OCI-LY3 (cell line): Measurements from ENCODE around the gene RANBP9.

Source experiments
- H2AFZ ChIP-seq: fragments of 200-600, 300-600 bp; shearing (Covaris generic); 2 replicates; pipeline ENCODE4 v1.6.0; 2014; ENCODE audit warnings: antibody characterized with exemption, low read depth, low read length
- H3K27ac ChIP-seq: fragments of 200-600, 300-600 bp; sonication (generic); 2 replicates; pipeline ENCODE4 v1.5.1; 2014; ENCODE audit warnings: mild to moderate bottlenecking, low read length, moderate library complexity, mixed read lengths
- H3K27me3 ChIP-seq: fragments of 200-600, 300-600 bp; sonication (generic); 2 replicates; pipeline ENCODE4 v1.6.1; 2014; ENCODE audit warnings: low read depth, low read length, mixed read lengths
- H3K36me3 ChIP-seq: fragments of 200-600, 300-600 bp; sonication (generic); replicated peaks from 2 replicates; pipeline ENCODE3; 2014; ENCODE audit warnings: low read depth, low read length, mixed read lengths
- H3K4me1 ChIP-seq: fragments of 300-600, 200-600 bp; sonication (generic); 2 replicates; pipeline ENCODE4 v1.6.1; 2014; ENCODE audit warnings: low read length, mixed read lengths
- H3K4me2 ChIP-seq: fragments of 200-600, 300-600 bp; sonication (generic); 2 replicates; pipeline ENCODE4 v1.6.1; 2014; ENCODE audit warnings: low read length, mixed read lengths
- H3K4me3 ChIP-seq: fragments of 300-600, 200-600 bp; sonication (generic); 2 replicates; pipeline ENCODE4 v1.5.1; 2014; ENCODE audit warnings: antibody characterized with exemption, mild to moderate bottlenecking, low read length, moderate library complexity
- H3K79me2 ChIP-seq: fragments of 300-600, 200-600 bp; shearing (Covaris generic); 2 replicates; pipeline ENCODE4 v1.6.1; 2014; ENCODE audit warnings: mild to moderate bottlenecking, low read length, mixed read lengths
- H3K9ac ChIP-seq: fragments of 300-600, 200-600 bp; shearing (Covaris generic); 2 replicates; pipeline ENCODE4 v1.6.0; 2014; ENCODE audit warnings: mild to moderate bottlenecking, low read length, moderate library complexity
- H3K9me3 ChIP-seq: fragments of 200-600, 300-600 bp; shearing (Covaris generic); 2 replicates; pipeline ENCODE4 v1.6.1; 2014; ENCODE audit warnings: low read length, mixed read lengths; ENCODE audit not compliant: insufficient read depth
- H4K20me1 ChIP-seq: fragments of 200-600, 300-600 bp; sonication (generic); 2 replicates; pipeline ENCODE4 v1.6.1; 2016; ENCODE audit warnings: low read length, mixed read lengths; ENCODE audit not compliant: insufficient read depth
- EZH2phosphoT487 ChIP-seq: fragments of 200-600 bp; shearing (Covaris generic); IDR thresholded peaks from 2 replicates; pipeline ENCODE4 v1.6.1; 2018; ENCODE audit warnings: antibody characterized with exemption, mixed run types, low read depth
- TF ChIP-seq, protein P1 (sequence below): fragments of 200-600, 300-600 bp; sonication (generic); IDR thresholded peaks from 2 replicates; pipeline ENCODE4 v1.5.1; 2014; ENCODE audit warnings: antibody characterized with exemption, low read length, low read depth

Gene RANBP9

DNA sequence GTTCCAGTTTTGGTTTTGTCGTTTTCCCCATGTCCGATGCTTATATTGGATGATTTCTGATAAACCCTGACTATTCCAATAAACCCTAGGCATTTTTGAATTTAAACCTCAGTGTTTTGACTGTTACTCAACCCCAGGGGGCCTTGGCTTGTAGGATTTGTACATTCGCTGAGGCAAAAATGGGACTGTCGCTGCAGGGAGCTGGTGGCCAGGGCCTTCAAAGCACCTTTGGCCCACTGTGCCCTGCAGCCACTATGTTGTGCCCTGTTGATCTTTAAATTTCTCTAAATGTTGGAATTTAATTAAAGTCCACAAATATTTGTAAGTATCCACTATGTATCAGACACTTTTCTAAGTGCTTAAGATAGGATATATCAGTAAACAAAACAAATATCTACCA lies 106.0 kb downstream of the RANBP9 start:
- TF ChIP-seq EZH2phosphoT487, result no peak
- TF ChIP-seq, protein P1, sequence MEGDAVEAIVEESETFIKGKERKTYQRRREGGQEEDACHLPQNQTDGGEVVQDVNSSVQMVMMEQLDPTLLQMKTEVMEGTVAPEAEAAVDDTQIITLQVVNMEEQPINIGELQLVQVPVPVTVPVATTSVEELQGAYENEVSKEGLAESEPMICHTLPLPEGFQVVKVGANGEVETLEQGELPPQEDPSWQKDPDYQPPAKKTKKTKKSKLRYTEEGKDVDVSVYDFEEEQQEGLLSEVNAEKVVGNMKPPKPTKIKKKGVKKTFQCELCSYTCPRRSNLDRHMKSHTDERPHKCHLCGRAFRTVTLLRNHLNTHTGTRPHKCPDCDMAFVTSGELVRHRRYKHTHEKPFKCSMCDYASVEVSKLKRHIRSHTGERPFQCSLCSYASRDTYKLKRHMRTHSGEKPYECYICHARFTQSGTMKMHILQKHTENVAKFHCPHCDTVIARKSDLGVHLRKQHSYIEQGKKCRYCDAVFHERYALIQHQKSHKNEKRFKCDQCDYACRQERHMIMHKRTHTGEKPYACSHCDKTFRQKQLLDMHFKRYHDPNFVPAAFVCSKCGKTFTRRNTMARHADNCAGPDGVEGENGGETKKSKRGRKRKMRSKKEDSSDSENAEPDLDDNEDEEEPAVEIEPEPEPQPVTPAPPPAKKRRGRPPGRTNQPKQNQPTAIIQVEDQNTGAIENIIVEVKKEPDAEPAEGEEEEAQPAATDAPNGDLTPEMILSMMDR, result no peak
- Histone ChIP-seq H3K4me3 (no peak overlapping the region), H4K20me1 (no peaks in the 10 kb centered on the region), H3K27ac (no peak overlapping the region), H3K27me3 (no peaks in the 10 kb centered on the region), H2AFZ (no peak overlapping the region), H3K36me3 (no peaks in the 10 kb centered on the region), H3K9me3 (no peaks in the 10 kb centered on the region), H3K9ac (no peak overlapping the region), H3K4me1 (no peaks in the 10 kb centered on the region), H3K4me2 (no peak overlapping the region), H3K79me2 (no peaks in the 10 kb centered on the region)

DNA sequence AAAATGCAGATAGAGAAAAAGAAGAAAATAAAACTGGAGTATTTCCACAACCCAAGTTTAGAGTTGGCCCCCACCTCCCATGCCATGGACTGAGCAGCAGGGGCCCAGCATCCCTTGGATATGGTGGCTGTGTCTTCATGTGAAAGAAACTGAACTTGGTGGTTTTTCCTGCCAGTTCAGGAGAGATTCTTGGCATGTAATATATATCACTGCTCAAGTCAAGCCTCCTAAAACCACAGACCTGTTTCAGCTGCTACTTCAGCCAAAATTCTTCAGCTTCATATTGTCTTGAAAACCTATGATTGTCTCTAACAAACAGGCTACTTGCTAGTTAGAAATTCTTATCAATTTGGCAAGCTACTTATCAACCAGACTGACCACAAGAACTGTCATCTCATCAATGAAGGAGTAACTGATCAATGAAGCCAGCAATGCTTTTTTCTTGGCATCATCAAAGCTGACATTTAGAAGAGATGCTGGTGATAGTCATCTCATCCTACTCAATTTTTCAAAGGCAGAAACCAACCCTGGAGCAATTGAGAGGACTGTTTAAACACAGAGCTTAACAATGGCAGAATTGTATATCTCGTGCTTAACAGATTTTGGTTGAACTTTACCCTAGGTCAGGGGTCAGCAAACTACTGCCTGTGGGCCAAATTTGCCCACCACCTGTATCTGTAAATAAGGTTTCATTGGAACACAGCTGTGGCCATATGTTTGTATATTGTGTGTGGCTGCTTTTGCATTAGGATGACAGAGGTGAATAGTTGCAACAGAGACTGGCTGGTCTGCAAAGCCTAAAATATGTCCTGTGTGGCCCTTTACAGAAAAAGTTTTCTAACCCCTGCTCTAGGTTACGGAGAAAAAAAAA lies 106.9 kb downstream of the RANBP9 start:
- H3K79me2 ChIP-seq, result no peaks in the 10 kb centered on the region
- H3K9me3 ChIP-seq, result no peaks in the 10 kb centered on the region
- no peak overlapping the region for H3K27ac ChIP-seq
- no peaks in the 10 kb centered on the region for H4K20me1 ChIP-seq
- TF ChIP-seq, protein P1, result no peak
- no peak for TF ChIP-seq EZH2phosphoT487
- no peak overlapping the region for H3K4me3 ChIP-seq
- H3K9ac ChIP-seq, result no peak overlapping the region
- no peak overlapping the region for H2AFZ ChIP-seq
- no peaks in the 10 kb centered on the region for H3K27me3 ChIP-seq
- H3K4me2 ChIP-seq, result no peak overlapping the region
- H3K4me1 ChIP-seq, result no peaks in the 10 kb centered on the region
- H3K36me3 ChIP-seq, result no peaks in the 10 kb centered on the region

DNA sequence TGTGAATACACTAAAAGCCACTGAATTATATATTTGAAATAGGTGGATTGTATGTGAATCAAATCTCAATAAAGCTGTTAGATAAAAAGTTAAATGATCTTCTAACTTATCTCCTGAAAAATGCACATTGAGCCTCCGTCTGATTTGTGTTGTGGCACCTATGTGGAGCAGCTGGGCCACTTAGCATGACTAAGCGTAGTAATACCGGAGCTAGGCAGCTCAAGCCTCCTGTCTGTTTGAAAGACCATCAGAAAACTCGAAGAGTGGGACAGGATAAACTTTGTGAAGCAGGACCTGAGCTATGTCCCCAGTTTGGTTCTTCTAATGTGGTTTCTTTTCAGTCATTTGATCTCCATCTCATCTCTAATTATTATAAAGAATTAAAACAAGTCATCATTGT lies 107.5 kb downstream of the RANBP9 start:
- TF ChIP-seq, protein P1, result no peak
- Histone ChIP-seq H3K36me3 (no peaks in the 10 kb centered on the region), H3K27ac (no peak overlapping the region), H3K9me3 (no peaks in the 10 kb centered on the region), H3K4me1 (no peaks in the 10 kb centered on the region), H3K4me3 (no peak overlapping the region), H4K20me1 (no peaks in the 10 kb centered on the region), H3K79me2 (no peaks in the 10 kb centered on the region), H2AFZ (no peak overlapping the region), H3K4me2 (no peak overlapping the region), H3K9ac (no peak overlapping the region), H3K27me3 (no peaks in the 10 kb centered on the region)

DNA sequence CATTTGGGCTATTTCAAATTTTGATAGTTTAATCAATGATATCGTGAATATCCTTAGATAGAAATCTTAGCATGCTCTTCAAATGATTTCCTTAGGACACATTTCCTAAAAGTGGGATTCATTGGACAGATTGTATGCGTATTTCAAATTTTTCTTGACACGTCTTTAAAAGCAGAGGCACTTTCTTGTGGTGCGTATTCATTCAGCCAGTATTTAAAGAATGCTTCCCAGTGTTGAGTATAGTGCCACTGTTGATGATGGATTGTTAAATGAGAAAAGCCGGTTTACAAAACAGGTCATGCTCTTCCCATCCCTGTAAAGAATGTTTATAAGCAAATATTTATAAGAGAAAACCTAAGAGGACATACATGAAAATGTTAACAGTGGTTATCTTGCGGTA lies 111.6 kb downstream of the RANBP9 start:
- Histone ChIP-seq H3K79me2 (no peaks in the 10 kb centered on the region), H3K9ac (no peak overlapping the region), H3K27ac (no peak overlapping the region), H3K36me3 (no peaks in the 10 kb centered on the region), H3K4me1 (no peaks in the 10 kb centered on the region), H3K4me2 (no peak overlapping the region), H3K9me3 (no peaks in the 10 kb centered on the region), H4K20me1 (no peaks in the 10 kb centered on the region), H3K27me3 (no peaks in the 10 kb centered on the region), H2AFZ (no peak overlapping the region), H3K4me3 (no peak overlapping the region)
- TF ChIP-seq, protein P1, result no peak
- TF ChIP-seq EZH2phosphoT487, result no peak
